CD4-positive, alpha-beta T cell (primary cell): ENCODE results near the gene VEGFC. TPM values are rescaled to one million over a fixed set of nuclear protein-coding genes. Genes with fewer than 3 reads are reported as not detected.

ENCODE experiments used
- ATAC-seq: fragments of 200-7000 bp; cut with Tn5 transposase; one replicate; pipeline ENCODE4 v1.10.0; 2022; ENCODE audit warnings: mild to moderate bottlenecking; ENCODE audit not compliant: poor library complexity
- CTCF ChIA-PET: fragments of 350-600 bp; sonication (Branson Sonifier 250); formaldehyde crosslinking; loops from one replicate; lab custom pipeline; 2021; ENCODE audit warnings: antibody characterized with exemption, inconsistent platforms; lab: Charles Lee
- POLR2A ChIA-PET: fragments of 350-600 bp; sonication (Branson Sonifier 250); formaldehyde crosslinking; loops from one replicate; lab custom pipeline; 2021; ENCODE audit warnings: antibody characterized with exemption, inconsistent platforms; lab: Charles Lee
- DNase-seq, 14 experiments: peaks; one replicate each; pipeline ENCODE4 v3.0.0-alpha.2; 2013 to 2020; ENCODE audit warnings: mixed read lengths in 2 of 14
- H3K27ac ChIP-seq, 2 donors: one replicate each; pipeline versions ENCODE4 v1.5.1 to v1.7.0; 2013; ENCODE audit warnings: low read length in 2 of 2, low read depth in 1 of 2, mild to moderate bottlenecking in 1 of 2
- H3K27me3 ChIP-seq, 2 experiments: 1 replicate in 1 of 2; 2 replicates in 1 of 2; pipeline versions ENCODE4 v1.6.1 to v1.7.0; 2013; ENCODE audit warnings: low read length in 2 of 2, control low read depth in 1 of 2, mild to moderate bottlenecking in 1 of 2, moderate library complexity in 1 of 2; ENCODE audit not compliant: insufficient read depth in 2 of 2, control insufficient read depth in 1 of 2
- H3K36me3 ChIP-seq: one replicate; pipeline ENCODE4 v1.6.1; 2013; ENCODE audit warnings: low read length, control low read depth; ENCODE audit not compliant: insufficient read depth
- H3K4me1 ChIP-seq: one replicate; pipeline ENCODE4 v1.6.1; 2013; ENCODE audit warnings: low read length, control low read depth; ENCODE audit not compliant: insufficient read depth
- H3K4me3 ChIP-seq: one replicate; pipeline ENCODE4 v1.5.1; 2013; ENCODE audit warnings: mild to moderate bottlenecking, low read length, moderate library complexity
- H3K9me3 ChIP-seq, 2 experiments: 1 replicate in 1 of 2; 2 replicates in 1 of 2; pipeline versions ENCODE4 v1.6.1 to v1.7.0; 2013; ENCODE audit warnings: low read length in 2 of 2, mild to moderate bottlenecking in 2 of 2, control low read depth in 1 of 2, moderate library complexity in 1 of 2; ENCODE audit not compliant: control insufficient read depth in 1 of 2, insufficient read depth in 1 of 2
- H3K27ac Mint-ChIP-seq: one replicate; pipeline ENCODE4 v1.8.0; 2020; ENCODE audit warnings: mixed read lengths
- H3K27me3 Mint-ChIP-seq: one replicate; pipeline ENCODE4 v1.8.0; 2021; ENCODE audit warnings: mixed read lengths
- H3K36me3 Mint-ChIP-seq: one replicate; pipeline ENCODE4 v1.8.0; 2021; ENCODE audit warnings: low read depth, mixed read lengths
- H3K4me1 Mint-ChIP-seq: one replicate; pipeline ENCODE4 v1.8.0; 2021; ENCODE audit warnings: low read depth, mixed read lengths
- H3K4me3 Mint-ChIP-seq: one replicate; pipeline ENCODE4 v1.8.0; 2020; ENCODE audit warnings: mild to moderate bottlenecking, mixed read lengths
- H3K9me3 Mint-ChIP-seq: one replicate; pipeline ENCODE4 v1.8.0; 2020; ENCODE audit warnings: mixed read lengths
- CTCF ChIP-seq: fragments of 200-600 bp; IDR thresholded peaks from one replicate; pipeline ENCODE4 v1.8.0; 2022; ENCODE audit warnings: antibody characterized with exemption, mild to moderate bottlenecking
- intact Hi-C, 2 experiments: fragments of 100-400 bp; cut with DNase I in 1 of 2; cut with micrococcal nuclease in 1 of 2; formaldehyde crosslinking; loops; one replicate each; pipeline versions ENCODE4 v1.15.1 to v1.9.0; 2023 to 2025; cut with DNase I, micrococcal nuclease
- total RNA-seq, 174 experiments: library from RNA in 2 of 174; stranded (reverse) in 2 of 174; gene quantifications; one replicate each; pipeline ENCODE4 v1.2.3 and lab custom pipeline; 2021 to 2026

VEGFC gene
- total RNA-seq, 2 experiments from 2014 or later: not detected

GRCh38 chr4:176839656-176840055 is 46.9 kb upstream of the VEGFC start:
- no peak for ATAC-seq
- Mint-ChIP-seq H3K36me3 (no peaks in the 10 kb centered on the region), H3K4me1 (no peaks in the 10 kb centered on the region), H3K9me3 (no peaks in the 10 kb centered on the region), H3K27me3 (no peaks in the 10 kb centered on the region), H3K4me3 (no peak overlapping the region), H3K27ac (no peak overlapping the region)
- Histone ChIP-seq H3K9me3 (no peaks in the 10 kb centered on the region), H3K36me3 (no peaks in the 10 kb centered on the region), H3K4me1 (no peaks in the 10 kb centered on the region), H3K27me3 (no peaks in the 10 kb centered on the region), H3K4me3 (no peak overlapping the region), H3K27ac (no peak overlapping the region)
- TF ChIP-seq CTCF: no peak
- ChIA-PET CTCF (interaction anchor here (0.8 kb wide), 1 partner anchor 73 kb away, joined by 3 read pairs; no protein-coding TSS in a partner anchor), POLR2A (no interaction called here)
- DNase-seq: no peak
- intact Hi-C loops: no loop called here

GRCh38 chr4:176838601-176839433 is 46.1 kb upstream of the VEGFC start:
- POLR2A ChIA-PET: no interaction called here
- H3K4me1 Mint-ChIP-seq: no peaks in the 10 kb centered on the region

DNA sequence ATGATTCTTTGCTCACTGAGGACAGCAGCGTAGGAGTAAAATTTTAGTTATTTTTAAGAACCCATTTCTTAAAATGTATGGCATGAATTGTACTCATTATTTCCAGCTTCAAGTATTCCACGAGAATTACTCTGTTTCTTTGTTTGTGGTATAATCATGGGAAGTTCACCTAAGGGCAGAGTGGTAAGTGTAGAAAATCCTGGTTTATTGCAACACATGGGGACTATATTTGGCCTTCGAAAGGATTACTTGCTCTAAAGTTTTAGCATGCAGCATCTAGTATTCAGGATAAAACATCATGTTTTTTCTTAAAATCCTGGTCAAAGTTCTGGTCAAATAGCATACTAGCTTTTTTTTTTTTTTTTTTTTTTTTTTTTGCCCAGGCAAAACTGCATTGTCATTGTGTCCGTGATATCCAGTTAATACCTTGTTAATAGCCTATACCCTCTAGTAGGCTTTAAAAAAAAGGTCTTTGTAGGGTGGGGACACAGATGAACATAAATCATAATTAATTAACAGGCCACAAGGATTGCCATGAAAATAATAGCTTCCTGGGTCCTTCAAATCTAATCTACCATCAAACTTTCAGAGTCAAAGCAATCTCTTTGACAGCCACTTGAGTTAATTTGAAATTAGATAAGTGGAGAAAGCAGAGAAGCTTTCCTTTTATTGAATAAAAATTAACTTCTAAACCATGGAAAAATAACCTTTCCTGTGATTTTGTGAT is 44.6 kb upstream of the VEGFC start:
- H3K36me3 ChIP-seq: no peaks in the 10 kb centered on the region
- ChIA-PET CTCF (no interaction called here), POLR2A (no interaction called here)
- no peak for TF ChIP-seq CTCF
- no peak overlapping the region for H3K27ac Mint-ChIP-seq
- no peaks in the 10 kb centered on the region for H3K4me1 Mint-ChIP-seq
- no peaks in the 10 kb centered on the region for H3K4me1 ChIP-seq
- no peaks in the 10 kb centered on the region for H3K9me3 ChIP-seq
- H3K4me3 ChIP-seq: no peak overlapping the region
- no peak overlapping the region for H3K4me3 Mint-ChIP-seq
- H3K27ac ChIP-seq: no peak overlapping the region
- no peaks in the 10 kb centered on the region for H3K27me3 Mint-ChIP-seq
- no peak for ATAC-seq
- H3K27me3 ChIP-seq: no peaks in the 10 kb centered on the region
- intact Hi-C loops: no loop called here
- H3K36me3 Mint-ChIP-seq: no peaks in the 10 kb centered on the region
- no peaks in the 10 kb centered on the region for H3K9me3 Mint-ChIP-seq
- DNase-seq: no peak

More at GRCh38 chr4:176838601-176839433, 46.1 kb upstream of the VEGFC start:
- ATAC-seq (no peak), DNase-seq (no peak)
- CTCF ChIA-PET: no interaction called here
- Mint-ChIP-seq H3K27ac (no peak overlapping the region), H3K27me3 (no peaks in the 10 kb centered on the region), H3K36me3 (no peaks in the 10 kb centered on the region), H3K4me3 (no peak overlapping the region), H3K9me3 (no peaks in the 10 kb centered on the region)
- H3K27ac ChIP-seq: no peak overlapping the region
- H3K9me3 ChIP-seq: no peaks in the 10 kb centered on the region
- H3K4me1 ChIP-seq: no peaks in the 10 kb centered on the region
- no peaks in the 10 kb centered on the region for H3K36me3 ChIP-seq
- H3K4me3 ChIP-seq: no peak overlapping the region
- intact Hi-C loops: no loop called here
- no peaks in the 10 kb centered on the region for H3K27me3 ChIP-seq
- TF ChIP-seq CTCF: no peak
